NCI-H1436 (cell line): ENCODE measurements around the gene ZNF880.
"Not testable (repeated sequence)": the region's sequence is repeated elsewhere in the genome, so short reads cannot be mapped to it uniquely, and the experiment has no call there.

Source experiments
- DNase-seq: peaks from one replicate; lab custom pipeline; 2025; lab: John Stamatoyannopoulos, UW

ZNF880 gene

DNA sequence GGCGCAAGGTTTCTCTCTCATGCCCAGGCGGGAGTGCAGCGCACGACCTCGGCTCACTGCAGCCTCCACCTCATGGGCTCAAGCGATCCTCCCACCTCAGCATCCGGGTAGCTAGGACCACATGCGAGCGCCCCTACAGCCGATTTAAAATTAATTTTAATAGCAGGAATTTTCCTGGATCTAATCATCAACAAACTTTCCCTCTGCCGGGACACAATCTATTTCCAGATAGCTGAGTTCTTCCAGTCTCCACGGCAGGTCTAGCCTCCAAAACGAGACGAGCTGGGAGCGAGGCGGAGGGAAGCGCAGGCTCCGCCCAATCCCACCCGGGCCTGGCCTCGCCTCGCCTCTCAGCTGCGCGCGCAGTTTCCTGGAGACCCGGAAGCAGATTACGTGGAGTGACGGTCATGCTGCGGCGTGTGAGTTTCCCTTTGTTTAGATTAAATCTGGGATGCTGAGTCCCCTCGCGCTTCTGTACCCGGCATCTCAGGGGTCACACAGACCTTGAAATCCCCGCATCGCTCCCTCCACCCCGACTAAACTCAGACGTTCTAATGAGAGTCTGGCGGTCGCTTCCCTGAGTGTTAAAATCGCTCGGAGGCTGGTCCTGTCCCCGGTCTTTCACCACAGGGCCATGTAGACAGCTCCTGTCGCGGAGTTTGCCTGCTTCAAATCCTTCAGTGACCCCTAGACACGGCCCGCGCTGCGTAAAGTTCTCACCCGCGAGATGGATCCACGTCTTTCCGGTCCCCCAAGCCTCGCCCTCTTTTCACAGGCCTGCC lies at the start of gene ZNF880:
Gene ZNF880, plus strand, starts transcription at position 365 of the 782 bp plus-strand sequence. Its CDS starts 43 bp downstream, at position 408.
- peak; percentile 98 for DNase-seq

DNA sequence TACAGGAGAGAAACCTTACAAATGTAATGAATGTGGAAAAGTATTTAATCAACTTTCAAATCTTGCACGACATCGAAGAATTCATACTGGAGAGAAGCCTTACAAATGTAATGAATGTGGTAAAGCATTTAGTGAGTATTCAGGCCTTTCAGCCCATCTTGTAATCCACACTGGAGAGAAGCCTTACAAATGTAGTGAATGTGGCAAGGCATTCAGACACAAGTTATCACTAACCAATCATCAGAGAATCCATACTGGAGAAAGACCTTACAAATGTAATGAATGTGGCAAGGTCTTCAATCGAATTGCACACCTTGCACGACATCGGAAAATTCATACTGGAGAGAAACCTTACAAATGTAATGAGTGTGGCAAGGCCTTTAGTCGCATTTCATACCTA lies 47.3 kb upstream of the ZNF880 start:
- no peak for DNase-seq

DNA sequence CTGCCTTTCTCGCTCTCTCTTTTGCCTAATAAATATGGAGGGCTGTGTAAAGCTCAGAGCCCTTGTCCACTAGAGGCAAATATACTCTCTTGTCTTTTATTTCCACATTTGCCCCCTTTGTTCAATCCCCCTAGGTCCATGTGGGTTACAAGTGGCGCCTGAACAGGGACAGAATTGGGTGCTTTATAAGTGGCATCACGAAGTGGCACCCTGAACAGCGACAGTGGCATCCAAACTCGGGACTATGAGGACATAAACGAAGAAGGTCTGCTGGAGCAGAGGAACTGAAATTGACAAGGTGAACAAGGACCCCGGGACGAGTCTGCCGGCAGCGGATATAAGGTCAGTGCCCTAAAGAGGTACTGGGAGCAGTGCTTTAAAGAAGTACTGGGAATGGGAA lies 38.0 kb upstream of the ZNF880 start:
- no peak for DNase-seq

DNA sequence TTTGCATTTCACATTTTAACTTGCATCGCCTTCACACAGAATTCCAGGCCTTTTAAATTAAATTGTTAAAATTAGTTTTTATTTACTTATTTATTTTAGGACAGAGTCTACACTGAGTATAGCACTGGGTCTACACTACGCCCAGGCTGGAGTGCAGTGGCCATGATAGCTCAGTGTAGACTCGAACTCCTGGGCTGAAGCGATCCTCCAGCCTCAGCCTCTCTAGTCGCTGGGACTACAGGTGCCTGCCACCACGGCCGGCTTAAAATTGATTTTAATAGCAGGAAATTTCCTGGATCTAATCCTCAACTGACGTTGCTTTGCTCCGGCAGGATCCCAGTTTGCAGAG lies 34.0 kb upstream of the ZNF880 start:
- no peak for DNase-seq

DNA sequence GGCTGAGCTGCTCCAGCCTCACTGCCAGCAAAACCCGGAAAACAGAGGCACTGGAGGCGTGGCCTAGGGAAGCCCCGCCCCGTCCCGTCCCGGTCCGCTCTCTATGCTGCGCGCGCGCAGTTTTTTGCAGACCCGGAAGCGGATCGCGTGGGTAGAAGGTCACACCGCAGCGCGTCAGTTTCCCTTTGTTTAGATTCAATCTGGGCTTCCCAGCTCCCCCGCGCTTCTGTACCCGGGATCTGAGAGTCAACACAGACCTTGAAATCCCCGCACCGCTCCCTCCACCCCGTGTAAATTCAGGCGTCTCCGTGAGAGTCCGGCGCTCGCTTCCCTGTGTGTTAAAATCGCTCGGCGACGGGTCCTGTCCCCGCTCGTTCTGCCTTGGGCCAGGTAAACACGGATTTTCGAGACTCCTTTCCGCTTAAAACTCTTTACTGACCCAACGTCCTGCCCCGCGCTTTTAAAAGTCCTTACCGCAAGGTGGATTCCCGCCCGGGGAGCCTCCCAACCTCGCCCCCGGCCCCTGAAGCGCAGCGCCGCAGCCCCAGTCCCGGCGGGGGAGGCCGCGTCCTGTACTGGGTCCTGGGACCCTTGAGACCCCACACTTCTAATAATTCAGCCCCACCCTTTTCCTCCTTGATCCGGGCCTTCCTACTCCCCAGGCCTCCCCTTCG lies 33.5 kb upstream of the ZNF880 start, which contains the start of gene ZNF610:
Gene ZNF610, plus strand, starts transcription at position 127 of the 674 bp plus-strand sequence. CDS start 12,930 bp downstream, outside the sequence.
- peak; percentile 95 for DNase-seq

DNA sequence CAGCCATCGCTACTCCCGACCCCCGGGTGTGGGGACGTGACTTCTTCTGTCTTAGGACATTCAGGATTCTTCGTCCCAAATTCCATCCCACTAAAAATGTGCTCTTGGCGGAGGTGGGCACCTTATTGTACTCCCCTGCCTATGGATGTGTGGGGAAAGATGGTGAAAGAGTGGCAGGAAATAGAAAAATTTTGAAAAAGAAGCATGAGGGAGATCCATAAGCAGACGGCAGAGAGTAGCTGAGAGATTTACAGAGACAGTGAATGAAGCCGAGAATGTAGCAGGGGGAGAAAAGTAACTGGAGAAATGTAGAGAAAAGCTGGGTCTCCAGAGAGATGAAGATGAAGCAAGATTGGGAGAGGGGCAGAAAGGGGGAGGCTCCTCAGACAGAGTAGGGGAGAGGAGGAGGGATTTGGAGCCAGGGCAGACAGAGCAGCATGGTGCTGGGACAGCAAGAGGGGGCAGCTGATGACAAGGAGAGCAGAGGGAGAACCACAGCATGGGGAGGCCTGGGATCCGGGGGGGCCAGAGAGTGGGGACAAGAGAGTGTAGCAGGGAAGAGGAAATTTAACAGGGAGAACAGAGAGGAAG lies 32.8 kb upstream of the ZNF880 start:
- peak; percentile 20 for DNase-seq

DNA sequence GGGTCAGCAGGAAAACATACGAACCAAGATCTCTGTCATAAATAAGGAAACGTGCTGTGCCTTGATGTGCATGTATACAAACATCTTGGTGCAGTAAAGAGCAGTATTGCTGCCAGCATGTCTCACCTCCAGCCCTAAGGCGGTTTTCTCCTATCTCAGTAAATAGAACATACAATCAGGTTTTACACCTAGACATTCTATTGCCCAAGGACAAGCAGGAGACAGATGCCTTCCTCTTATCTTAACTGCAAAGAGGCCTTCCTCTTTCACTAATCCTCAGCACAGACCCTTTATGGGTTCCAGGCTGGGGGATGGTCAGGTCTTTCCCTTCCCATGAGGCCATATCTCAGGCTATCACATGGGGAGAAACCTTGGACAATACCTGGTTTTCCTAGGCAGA lies 30.7 kb upstream of the ZNF880 start:
- not testable (repeated sequence) for DNase-seq

DNA sequence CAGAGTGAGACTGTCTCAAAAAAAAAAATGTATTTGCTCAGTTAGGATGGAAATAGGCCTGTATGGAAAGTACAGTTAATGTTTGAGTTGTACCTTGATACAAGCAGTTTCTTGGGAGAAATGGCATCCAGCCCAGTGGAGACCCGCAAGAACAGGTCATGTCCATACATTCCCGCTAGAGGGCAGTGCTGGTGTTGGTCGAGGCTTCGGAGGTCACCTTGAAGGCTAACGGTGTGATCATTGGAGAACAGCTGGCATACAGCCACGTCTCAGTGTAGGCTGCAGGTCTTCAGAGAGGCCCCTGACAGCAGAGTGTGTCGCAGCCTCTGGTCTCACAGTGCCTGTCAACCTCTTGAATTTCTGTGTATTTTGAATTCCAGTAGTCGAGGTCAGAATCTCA lies 26.2 kb upstream of the ZNF880 start:
- no peak for DNase-seq

DNA sequence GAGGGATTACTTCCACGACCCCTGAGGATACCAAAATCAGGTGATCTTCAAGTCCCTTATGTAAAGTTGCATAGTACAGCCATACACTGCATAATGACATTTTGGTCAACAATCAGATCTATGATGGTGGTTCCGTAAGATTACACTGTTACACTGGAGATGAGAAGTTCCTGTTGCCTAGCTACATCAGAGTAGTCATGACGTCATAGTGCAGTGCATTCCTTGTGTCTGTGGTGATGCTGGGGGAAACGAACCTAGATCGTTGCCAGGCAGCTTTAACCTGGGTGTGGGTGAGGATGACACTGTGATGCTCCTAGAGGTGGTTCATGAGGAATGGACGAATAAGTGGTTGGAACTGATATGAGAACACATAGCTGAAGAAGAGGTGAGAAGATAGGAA lies 24.6 kb upstream of the ZNF880 start:
- no peak for DNase-seq

DNA sequence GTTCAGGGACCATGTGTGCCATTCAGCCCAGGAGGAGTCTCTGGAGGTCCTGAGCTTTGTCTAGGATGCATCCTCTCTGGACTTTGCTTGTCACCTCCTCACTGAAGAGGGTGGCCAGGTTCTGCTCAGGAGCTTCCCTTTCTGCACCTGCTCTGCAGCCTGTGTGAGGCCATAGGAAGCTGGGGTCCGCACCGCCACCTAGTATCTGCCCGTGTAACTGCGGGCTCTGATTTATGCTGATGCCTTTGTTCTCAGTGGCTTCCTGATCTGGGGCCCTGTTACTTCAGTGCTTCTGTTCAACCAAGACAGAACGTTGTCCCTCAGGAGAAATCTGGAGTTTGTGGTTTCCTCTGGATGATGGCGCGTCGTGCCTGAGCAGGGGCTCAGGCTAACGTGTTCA lies 18.2 kb upstream of the ZNF880 start:
- no peak for DNase-seq

DNA sequence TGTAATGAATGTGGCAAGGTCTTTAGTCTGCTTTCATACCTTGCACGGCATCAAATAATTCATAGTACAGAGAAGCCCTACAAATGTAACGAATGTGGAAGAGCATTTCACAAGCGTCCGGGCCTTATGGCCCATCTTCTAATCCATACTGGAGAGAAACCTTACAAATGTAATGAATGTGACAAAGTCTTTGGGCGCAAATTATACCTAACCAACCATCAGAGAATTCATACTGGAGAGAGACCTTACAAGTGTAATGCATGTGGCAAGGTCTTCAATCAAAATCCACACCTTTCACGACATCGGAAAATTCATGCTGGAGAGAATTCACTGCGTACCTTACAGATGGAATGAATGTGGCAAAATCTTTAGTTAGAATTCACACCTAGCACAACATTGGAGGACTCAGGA lies 3.3 kb upstream of the ZNF880 start:
- no peak for DNase-seq

DNA sequence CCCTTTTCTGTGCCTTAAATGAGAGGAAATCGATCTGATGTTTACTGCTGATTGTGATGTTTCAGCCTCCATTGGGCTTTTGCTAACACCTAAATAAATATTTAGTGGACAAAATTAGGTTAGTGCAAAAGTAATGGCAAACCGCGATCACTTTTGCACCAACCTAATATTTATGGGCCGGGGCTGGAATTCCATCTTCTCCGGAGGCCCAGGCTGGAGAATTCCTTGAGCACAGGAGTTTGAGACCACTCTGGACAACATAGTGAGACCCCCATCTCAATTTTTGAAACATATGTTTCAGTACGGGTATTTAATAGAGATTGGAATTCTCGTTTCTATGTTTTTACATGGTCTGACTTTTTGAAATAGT lies 603 bp downstream of the ZNF880 start:
- DNase-seq = no peak

DNA sequence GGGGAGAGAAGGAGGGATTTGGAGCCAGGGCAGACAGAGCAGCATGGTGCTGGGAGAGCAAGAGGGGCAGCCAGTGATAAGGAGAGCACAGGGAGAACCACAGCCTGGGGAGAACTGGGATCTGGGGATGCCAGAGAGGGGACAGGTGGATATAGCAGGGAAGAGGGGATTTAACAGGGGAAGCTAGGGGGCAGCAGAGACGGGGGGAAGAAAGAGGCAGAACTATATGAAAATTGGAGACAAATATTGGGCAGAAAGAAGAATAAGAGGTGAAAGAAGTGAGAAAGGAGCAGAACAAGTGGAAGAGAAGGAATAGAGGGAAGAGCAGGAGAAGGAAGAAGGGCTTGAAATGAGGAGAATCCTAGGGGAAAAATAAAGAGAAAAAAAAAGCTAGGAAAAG lies 21.4 kb downstream of the ZNF880 start:
- no peak for DNase-seq

DNA sequence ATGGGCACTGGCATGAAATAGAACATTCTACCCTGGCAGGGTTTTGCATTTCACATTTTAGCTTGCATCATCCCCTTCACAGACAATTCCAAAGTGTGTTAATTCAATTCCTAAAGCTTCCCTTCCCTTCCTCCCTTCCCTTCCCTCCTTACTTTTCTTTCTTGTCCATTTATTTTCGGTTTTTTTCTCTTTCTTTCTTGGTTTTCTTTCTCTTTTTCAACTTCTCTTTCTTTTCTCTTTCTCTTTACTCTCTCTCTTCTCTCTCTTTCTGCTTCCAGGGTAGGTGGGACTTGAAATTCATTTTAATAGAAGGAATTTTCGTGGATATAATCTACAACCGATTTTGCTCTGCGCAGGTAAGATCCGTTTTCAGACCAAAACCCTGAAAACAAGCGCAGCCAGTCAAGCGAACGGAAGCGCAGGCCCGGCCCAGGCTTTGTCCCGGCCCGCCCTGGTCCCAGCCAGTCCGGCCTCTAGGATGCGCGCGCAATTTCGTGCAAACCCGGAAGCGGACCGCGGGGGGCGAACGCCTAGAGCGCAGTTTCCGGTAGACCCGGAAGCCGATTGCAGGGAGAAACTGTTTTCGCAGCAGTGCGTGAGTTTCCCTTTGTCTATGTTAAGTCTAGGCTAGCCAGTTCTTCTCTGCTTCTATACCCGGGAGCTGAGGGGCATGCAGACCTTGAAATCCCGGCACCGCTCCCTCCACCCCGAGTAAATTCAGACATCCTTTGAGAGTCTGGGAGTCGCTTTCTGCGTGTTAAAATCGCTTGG lies 27.8 kb downstream of the ZNF880 start, which contains the start of gene ZNF528:
Gene ZNF528, plus strand, starts transcription at position 540 of the 771 bp plus-strand sequence. CDS start 4,165 bp downstream, outside the sequence.
- DNase-seq = peak; percentile 98

DNA sequence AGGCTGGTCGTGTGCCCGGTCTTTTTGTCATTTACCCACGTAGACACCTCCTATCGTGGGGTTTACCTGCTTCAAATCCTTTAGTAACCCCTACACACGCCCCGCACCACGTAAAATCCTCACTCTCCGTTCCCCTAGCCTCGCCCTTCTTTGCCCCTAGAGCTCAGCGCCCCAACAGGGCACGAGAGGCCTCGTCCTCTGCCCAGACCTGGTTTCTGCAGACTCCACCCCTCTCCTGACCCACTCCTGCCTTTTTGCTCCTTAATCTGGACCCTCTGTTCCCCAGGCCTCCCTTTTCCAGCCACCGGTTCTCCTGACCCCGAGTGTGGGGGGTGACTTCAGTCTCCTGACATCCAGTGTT lies 28.3 kb downstream of the ZNF880 start:
- no peak for DNase-seq

DNA sequence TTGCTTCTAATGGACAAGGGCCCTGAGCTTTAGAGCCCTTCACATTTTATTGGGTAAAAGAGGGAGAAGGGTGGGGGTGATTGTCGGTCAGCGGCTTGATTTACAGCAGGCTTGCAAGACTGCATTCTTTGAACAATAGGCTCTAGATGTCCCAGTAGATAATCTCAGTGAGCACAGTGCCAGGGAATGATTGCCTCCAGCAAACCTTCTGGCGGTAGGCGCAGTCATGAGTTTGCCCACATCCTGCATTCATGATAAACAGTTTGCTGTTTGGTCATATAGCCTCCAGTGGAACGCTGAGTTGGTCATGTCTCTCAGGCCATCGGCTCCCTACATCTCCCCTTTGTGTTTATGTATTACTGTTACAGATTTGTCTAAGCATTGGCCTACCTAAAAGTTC lies 40.6 kb downstream of the ZNF880 start:
- DNase-seq = no peak

DNA sequence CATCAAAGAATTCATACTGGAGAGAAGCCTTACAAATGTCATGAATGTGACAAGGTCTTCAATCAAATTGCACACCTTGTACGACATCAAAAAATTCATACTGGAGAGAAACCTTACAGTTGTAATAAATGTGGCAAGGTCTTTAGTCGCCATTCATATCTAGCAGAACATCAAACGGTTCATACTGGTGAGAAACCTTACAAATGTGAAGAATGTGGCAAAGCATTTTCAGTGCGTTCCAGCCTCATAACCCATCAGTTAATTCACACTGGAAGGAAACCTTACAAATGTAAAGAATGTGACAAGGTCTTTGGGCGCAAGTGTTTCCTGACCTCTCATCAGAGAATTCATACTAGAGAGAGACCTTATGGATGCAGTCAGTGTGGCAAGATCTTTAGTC lies 46.0 kb downstream of the ZNF880 start:
- no peak for DNase-seq

DNA sequence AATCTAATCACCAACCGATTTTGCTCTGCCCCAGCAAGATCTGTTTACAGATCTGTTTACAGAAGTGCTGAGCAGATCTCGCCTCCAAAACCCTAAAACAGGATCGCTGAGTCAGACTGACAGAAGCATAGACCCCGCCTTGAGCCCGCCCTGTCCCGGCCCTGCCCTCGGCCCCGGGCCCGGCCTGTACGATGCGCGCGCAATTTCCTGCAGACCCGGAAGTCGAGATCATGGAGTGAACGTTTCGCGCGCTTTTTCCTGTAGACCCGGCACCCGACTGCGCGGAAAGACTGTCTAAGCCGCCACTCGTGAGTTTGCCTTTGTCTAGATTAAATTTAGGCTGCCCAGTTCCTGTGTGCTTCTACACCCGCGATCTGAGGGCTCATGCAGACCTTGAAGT lies 59.2 kb downstream of the ZNF880 start, which contains the start of gene ZNF534:
Gene ZNF534, plus strand, starts transcription at position 212 of the 400 bp plus-strand sequence. CDS start 2,327 bp downstream, outside the sequence.
- DNase-seq = no peak
